GM12875 (cell line): ENCODE data around the gene LTK.

Source experiments
- H3K4me3 ChIP-seq: one replicate; pipeline ENCODE4 v1.5.1; 2011; ENCODE audit warnings: low read depth, low read length, control low read depth
- CTCF ChIP-seq: IDR thresholded peaks from 2 replicates; pipeline ENCODE4 v1.5.1; 2011; ENCODE audit warnings: low read depth, mild to moderate bottlenecking, control low read depth, inconsistent platforms, low read length, moderate library complexity, borderline replicate concordance; ENCODE audit not compliant: insufficient read depth

The LTK gene

DNA sequence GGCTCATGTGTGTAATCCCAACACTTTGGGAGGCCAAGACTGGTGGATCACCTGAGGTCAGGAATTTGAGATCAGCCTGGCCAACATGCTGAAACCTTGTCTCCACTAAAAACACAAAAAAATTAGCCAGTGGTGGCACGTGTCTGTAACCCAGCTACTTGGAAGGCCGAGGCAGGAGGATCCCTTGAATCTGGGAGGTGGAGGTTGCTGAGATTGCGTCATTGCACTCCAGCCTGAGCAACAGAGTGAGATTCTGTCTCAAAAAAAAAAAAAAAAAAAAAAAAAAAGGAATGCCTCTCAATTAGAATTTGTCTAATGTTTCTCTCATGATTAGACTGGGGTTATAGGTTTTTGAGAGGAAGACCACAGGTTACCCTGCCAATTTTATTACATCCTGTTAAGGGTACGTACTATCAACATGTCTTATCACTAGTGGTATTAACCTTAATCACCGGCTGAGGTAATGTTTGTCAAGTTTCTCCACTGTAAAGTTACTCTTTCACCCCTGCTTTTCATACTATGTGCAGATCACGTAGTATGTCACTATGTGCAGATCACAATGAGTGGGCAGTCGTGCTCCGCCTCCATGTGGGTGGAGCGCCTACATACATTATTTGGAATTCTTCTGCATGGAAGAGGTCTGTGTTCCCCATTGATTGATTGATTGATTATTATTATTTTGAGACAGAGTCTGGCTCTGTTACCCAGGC, 36.6 kb upstream of the LTK start:
- no peak for TF ChIP-seq CTCF
- H3K4me3 ChIP-seq, result no peak overlapping the region

- H3K4me3 ChIP-seq, result no peak overlapping the region
- TF ChIP-seq CTCF, result no peak
Observed at GRCh38 chr15:41546851-41547786, 33.5 kb upstream of the LTK start.

DNA sequence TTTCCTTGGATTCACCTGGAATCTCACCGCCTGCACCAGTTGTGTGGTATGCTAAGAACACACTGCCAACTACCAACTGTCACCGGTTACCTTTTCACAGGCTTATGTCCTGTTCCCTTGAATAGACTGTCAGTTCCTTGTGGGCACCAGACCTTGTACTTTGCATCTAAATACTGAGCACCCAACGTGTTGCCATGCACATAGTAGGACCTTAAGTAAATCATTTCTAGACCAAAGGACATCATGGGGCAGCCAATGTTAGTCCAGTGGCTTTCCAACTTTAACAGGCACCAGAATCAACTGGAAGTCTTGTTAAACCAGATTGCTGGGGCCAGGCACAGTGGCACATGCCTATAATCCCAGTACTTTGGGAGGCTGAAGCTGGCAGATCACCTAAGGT, 31.6 kb upstream of the LTK start:
- TF ChIP-seq CTCF, result no peak
- no peak overlapping the region for H3K4me3 ChIP-seq

DNA sequence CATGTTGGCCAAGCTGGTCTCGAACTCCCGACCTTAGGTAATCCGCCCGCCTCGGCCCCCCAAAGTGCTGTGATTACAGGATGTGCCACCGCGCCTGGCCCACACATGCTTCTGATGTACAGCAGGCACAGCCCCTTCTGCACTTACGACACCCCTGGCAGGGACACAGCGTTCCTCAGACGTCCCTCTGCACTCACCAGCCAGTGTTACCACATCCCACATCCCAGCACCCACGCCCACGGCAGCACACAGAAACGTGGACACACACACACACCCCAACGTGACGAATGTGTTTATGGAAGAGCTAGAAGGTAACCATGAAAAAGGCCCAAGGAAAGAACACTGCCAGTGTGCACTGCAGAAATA, 31.0 kb upstream of the LTK start:
- H3K4me3 ChIP-seq, result no peak overlapping the region
- TF ChIP-seq CTCF, result no peak

- no peak for TF ChIP-seq CTCF
Observed at GRCh38 chr15:41543521-41543870, 29.9 kb upstream of the LTK start.

DNA sequence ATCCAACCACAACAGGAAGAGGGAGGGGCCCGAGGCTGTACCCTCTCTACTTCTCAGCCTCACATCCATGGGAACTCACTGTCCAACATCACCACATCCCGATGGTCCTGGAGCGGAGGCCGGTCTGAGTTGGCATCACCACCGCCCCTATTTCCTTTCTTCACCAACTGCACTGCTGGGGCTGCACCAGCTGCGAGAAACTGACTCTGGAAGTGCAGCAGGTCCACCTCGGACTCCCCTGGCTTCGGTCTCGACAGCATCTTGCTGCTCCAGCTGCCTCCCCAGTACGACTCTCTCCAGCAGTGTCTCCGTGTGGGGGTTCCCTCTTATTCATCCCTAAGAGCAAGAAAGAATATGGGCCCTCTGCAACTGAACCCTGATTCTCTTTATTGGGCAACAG, 23.2 kb upstream of the LTK start:
- H3K4me3 ChIP-seq, result no peak overlapping the region
- TF ChIP-seq CTCF, result no peak

More at GRCh38 chr15:41543521-41543870, 29.9 kb upstream of the LTK start:
- H3K4me3 ChIP-seq, result peak overlapping the region; percentile 95
